Erythroblast (primary cell): ENCODE results near the gene BEAN1.

Experiments
- GATA1 ChIP-seq: IDR thresholded peaks from 2 replicates; pipeline ENCODE4 v1.6.1; 2011; ENCODE audit warnings: low read depth, mild to moderate bottlenecking, control low read depth, low read length, moderate library complexity
- POLR2A ChIP-seq: IDR thresholded peaks from 2 replicates; pipeline ENCODE4 v1.6.1; 2011; ENCODE audit warnings: mild to moderate bottlenecking, low read length

DNA sequence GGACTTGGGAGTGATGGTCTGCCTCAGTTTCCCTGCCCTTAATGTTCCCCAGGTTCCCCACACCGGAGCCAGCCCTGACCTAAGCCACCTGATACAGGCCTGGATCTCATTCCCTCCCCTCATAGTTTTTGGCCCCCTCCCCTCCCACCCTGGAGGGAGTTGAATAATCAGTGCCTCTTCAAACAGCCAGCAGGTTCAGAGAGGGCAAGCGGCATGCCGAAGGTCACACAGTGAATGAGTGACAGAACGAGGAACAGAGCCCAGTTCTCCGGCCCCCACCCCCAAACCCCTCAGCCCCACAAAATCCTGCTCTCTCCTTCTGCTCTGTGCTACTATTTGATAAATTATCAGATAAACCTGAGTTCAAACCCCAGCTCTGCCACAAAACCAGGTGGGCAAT lies 31.2 kb downstream of the BEAN1 start:
- TF ChIP-seq POLR2A (no peak), GATA1 (no peak)
